ENCODE data around the gene OR7C1. TPM values are rescaled to one million over a fixed set of nuclear protein-coding genes. Genes with fewer than 3 reads are reported as not detected.
"Not testable (repeated sequence)": the region's sequence is repeated elsewhere in the genome, so short reads cannot be mapped to it uniquely, and the experiment has no call there.

Gene OR7C1
- polyA plus RNA-seq (ENCODE audit: insufficient read length in 12 of 12), result 1 to 10 TPM in 2 of 12 donors, under 1 TPM in 8, not detected in 2; 0.07 to 3.5 (median 0.22) TPM
- long read RNA-seq, donor 1, result 0 reads
- long read RNA-seq, donor 2, result 0 reads
- long read RNA-seq, donor 3, result 0 reads
- long read RNA-seq, donor 4, result 0 reads
- long read RNA-seq, donor 5, result 0 reads
- long read RNA-seq, donor 6, result 0 reads
- long read RNA-seq, donor 7, result 0 reads
- long read RNA-seq, donor 8, result 0 reads
- long read RNA-seq, donor 9, result 0 reads
- long read RNA-seq, donor 10, result 0 reads
- long read RNA-seq, donor 11, result 0 reads

DNA sequence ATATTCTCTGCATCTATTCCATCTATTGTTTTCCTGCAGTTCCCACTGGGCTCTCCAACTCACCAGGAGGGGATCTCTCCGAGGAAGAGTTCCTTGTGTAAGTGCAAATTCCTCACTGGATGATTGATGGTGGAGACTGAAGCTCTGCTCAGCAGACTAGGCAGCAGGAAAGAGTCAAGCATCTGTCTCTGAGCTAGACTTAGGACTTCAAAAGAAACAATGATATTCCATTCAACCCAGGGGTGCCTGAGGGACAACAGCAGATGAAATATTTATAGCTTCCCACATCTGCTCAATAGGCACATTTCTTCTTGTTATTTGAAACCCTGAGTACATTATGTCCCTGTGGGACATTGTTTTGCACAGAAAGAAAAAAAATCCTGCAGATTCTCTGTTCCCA is at the start of gene OR7C1, which contains the start of gene OR7A5:
Gene OR7C1, minus strand, starts transcription at position 175 of the 400 bp plus-strand sequence. CDS start 35,049 bp downstream, outside the sequence.
Gene OR7A5, minus strand, starts transcription at position 175 of the 400 bp plus-strand sequence. CDS start 6,944 bp downstream, outside the sequence.
- no peak for DNase-seq

DNA sequence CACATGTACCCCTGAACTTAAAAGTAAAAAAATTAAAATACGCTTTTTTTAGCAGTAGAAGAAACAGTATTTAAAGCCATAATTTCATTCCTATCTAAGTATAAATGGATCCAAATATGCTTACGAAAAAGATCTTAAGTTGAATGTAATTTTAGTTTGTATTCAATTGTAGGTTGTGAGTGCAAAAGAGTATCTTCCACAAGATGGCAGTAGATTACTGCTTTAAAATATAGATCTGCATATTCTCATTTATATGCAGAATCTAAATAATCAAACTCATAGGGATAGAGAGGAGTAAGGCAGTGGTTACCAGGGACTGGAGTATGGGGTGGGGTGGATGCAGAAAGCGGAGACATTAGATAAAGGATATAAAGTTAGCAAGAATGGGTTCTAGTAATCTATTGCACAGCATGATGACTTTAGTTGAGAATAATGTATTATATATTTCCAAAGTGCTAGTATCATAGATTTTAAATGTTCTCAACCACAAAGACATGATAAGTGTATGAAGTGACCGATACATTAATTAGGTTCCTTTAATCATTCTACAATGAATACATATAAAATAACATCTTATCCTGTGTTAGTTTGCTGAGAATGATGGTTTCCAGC is 36.7 kb upstream of the OR7C1 start:
- DNase-seq, result peak; percentile 19

- no peak for DNase-seq
Observed at GRCh38 chr19:14868497-14868896, 33.5 kb upstream of the OR7C1 start.

DNA sequence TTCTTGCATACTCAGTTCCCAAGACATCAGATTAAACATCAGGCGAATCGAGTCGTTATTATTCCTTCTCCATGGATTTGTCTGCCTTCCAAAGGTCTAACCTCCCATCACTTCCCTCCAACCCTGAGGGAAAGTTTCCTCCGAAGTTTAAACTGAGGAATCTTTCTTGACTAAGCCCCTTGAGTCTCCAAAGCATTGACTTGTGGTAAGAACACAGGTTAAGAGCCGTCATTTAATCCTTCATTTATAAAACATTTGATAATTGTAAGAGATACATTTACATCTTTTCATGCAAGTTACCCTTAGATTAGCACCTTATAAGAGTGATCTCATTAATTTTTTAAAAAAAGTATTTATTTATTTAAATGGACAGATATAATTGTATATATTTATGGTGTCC is 13.8 kb upstream of the OR7C1 start, which contains the start of gene OR7A10:
Gene OR7A10, minus strand, starts transcription at position 101 of the 400 bp plus-strand sequence. CDS start 7,045 bp downstream, outside the sequence.
- no peak for DNase-seq

- no peak for DNase-seq
Observed at GRCh38 chr19:14843578-14843977, 8.6 kb upstream of the OR7C1 start.

GRCh38 chr19:14843169-14843568 is 8.2 kb upstream of the OR7C1 start:
- no peak for DNase-seq

GRCh38 chr19:14840206-14840605 is 5.2 kb upstream of the OR7C1 start:
- no peak for DNase-seq

- no peak for DNase-seq
Observed at GRCh38 chr19:14837391-14837790, 2.4 kb upstream of the OR7C1 start.

DNA sequence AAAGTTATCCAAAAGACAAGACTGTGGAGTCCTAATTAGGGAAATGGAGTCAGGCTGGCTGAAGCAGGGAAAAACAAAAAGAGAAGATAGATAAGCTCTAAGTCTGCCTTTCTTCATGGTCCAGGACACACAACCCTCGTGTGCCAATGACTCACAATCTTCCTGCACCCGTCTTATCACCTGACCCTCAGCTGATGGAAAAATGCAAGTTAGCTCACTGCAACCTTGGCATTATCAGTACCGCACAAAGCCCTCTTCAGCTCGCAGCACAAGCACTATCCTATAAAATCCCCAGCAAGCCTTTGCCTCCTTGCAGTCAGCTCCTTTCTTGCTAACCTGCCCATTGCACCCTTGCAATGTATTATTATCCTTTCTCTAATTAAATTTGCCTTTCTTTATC is 4.3 kb downstream of the OR7C1 start:
- no peak for DNase-seq

- DNase-seq, result no peak
Observed at GRCh38 chr19:14826006-14826405, 9.0 kb downstream of the OR7C1 start.

DNA sequence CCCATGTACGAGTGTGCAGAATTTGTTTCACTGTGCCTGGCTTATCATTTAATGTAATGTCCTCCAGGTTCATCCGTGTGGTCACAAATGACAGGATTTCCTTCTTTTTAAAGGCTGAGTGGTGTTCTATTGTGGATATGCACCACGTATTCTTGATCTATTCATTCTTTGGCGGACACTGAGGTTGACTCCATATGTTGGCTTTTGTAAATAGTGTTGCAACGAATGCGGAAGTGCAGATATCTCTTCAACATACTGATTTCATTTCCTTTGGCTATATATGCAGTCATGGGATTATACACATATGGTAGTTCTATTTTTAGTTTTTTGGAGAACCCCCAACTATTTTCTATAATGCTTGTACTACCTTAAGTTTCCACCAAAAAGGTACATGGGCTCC is 13.0 kb downstream of the OR7C1 start:
- peak; percentile 41 for DNase-seq

DNA sequence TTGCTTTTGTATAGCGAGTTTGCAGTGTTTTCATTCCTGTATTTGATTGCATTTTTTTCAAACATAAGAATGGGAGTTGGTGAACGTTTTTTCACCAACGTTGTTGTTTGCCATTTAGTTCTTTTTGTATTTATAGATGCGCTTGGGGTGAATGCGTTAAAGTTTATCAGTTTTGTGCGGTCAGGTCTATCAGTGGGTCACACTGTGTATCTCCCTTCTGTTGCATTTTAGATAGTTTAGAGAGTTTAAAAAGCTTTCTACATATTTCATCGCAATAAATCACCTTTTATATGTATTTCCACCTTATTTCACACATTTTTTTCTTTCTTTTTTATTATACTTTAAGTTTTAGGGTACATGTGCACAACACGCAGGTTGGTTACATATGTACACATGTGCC is 16.4 kb downstream of the OR7C1 start:
- no peak for DNase-seq

GRCh38 chr19:14817052-14817451 is 17.9 kb downstream of the OR7C1 start:
- DNase-seq, result no peak

- DNase-seq, result no peak
Observed at GRCh38 chr19:14814982-14815652, 19.9 kb downstream of the OR7C1 start.

DNA sequence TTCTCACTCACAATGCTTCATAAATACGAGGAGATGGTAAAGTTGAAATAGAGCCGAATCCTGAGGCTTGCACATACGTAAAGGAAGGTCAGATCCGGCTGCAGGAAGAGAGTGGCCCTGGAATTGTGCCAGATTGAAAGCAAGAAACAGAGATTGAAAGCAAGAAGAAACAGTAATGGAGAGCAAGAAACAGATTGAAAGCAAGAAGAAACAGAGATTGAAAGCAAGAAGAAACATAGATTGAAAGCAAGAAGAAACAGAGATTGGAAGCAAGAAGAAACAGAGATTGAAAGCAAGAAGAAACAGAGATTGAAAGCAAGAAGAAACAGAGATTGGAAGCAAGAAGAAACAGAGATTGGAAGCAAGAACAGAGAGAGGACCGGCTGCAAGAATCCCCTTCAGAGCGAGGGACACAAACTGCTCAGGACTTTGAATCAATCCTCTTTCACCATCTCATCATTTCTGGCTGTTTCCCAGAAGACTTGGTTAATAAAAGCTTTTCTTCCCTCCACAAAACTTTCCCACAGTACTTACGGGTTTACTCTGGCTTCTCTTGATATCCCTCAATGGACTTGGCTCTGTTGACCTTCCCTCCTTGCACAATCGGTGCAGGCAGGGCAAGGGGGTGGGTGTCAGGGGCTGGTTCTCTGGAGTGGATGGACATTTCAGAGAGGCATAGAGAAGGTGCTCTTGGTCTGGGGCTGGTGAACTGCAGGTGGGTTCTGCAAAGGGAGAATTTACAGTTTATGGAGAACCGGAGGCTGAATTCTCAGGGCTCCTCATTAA is 25.5 kb downstream of the OR7C1 start:
- no peak for DNase-seq

DNA sequence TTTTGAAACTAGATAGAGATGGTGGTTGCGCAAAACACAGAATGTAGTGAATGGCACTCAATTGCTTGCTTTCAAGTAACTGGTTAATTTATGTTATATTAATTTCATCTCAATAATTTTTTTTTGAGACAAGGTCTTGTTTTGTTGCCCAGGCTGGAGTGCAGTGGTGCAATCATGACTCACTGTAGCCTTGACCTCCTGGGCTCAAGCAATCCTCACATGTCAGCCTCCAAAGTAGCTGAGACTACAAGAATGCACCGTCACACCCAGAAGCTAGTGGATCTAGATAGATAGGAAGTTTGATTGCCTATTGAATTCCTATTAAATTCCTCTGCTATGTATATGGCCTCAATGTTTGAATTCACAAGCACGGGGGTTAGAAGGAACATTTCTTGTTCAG is 30.2 kb downstream of the OR7C1 start:
- DNase-seq, result no peak

DNA sequence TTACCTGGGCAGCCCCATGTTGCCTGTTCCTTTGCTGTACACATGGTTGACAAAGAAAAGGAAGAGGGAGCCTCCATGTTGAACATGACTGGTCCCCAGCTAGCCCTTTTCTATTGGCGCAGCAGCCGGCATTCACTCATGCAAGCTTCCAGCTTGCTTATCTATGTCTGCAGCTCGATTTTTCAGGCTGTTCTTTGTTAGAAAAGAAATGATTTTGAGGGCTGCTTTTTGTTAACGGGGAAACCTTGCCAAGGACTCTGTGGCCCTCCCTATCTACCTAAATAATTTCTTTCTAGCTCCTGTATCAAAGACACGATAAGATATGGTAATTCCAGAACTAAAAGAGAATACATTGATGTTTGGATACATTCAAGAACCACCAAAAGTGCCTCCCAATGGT is 36.2 kb downstream of the OR7C1 start:
- DNase-seq, result no peak

DNA sequence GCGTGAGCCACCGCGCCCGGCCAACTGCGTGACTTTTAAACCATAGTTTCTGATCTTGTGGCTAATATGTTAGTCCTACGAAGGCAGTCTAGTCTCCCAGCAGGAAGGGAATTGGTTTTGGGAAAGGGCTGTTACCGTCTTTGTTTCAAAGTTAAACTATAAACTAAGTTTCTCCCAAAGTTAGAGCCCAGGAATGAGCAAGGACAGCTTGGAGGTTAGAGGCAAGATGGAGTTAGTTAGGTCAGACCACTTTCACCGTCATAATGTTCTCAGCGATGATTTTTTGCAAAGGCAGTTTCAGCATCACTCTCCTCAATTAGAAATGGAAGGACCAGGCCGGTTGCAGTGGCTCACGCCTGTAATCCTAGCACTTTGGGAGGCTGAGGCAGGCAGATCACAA is 39.0 kb downstream of the OR7C1 start:
- DNase-seq, result no peak

GRCh38 chr19:14795078-14795721 is 39.8 kb downstream of the OR7C1 start:
- no peak for DNase-seq

DNA sequence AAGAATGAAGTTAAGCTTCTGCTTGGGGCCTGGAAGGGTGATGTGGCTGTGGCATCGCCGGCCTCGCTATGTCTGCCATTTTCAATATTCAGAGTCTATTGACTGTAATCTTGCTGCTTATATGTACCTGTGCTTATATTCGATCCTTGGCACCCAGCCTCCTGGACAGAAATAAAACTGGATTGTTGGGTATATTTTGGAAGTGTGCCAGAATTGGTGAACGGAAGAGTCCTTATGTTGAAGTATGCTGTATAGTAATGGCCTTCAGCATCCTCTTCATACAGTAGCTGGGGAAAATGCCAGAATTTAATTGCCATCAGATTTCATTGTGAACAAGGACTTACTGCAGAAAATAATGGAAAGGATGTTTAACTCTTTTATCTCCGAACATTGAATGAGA is 42.7 kb downstream of the OR7C1 start:
- not testable (repeated sequence) for DNase-seq

DNA sequence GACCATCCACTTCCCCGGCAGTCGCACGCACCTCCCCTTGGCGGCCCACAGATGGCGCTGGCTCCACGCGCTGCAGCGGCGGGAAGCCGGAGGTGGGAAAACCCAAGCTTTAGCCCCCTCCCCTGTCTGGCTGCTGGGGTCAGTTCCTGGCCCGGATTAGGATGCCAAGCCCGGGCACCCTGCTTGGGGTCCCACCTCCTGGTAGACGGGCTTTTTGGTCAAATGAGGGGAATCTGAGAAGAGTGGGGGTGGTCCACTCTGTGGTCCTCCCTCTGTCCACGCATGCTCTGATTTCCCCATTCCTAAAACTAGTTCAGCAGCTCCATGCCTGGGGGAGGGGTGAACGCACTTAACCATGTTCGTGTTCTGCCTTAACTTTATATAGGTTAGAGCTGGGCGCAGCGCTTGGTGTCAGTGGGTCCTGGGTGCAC is 48.5 kb downstream of the OR7C1 start:
- DNase-seq, result no peak
